HPDE6-E6E7 (cell line): ENCODE data around the gene HSP90B1.

ENCODE experiments used
- DNase-seq: peaks from one replicate; pipeline ENCODE4 v3.0.0; 2011; ENCODE audit warnings: missing footprints; ENCODE audit errors: extremely low spot score

The HSP90B1 gene

GRCh38 chr12:103969391-103969790 lies 39.2 kb downstream of the HSP90B1 start:
- DNase-seq: no peak

GRCh38 chr12:103973909-103974308 lies 43.7 kb downstream of the HSP90B1 start:
- no peak for DNase-seq

DNA sequence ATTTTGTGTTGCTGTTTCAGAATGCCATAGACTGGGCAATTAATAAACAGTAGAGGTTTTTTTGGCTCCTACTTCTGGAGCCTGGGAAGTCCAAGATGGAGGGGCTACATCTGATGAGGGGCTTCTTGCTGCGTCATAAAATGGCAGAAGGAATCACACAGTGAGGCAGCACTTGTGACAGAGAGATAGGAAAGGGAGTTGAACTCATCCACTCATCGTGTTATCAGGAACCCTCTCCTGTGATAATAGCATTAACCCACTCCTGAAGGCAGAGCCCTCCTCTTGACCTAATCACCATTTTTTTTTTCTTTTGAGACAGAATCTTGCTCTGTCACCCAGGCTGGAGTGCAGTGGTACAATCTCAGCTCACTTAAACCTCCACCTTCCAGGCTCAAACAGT lies 45.2 kb downstream of the HSP90B1 start:
- no peak for DNase-seq

- no peak for DNase-seq
These were observed 48.3 kb downstream of the HSP90B1 start for GRCh38 chr12:103978384-103978982.

DNA sequence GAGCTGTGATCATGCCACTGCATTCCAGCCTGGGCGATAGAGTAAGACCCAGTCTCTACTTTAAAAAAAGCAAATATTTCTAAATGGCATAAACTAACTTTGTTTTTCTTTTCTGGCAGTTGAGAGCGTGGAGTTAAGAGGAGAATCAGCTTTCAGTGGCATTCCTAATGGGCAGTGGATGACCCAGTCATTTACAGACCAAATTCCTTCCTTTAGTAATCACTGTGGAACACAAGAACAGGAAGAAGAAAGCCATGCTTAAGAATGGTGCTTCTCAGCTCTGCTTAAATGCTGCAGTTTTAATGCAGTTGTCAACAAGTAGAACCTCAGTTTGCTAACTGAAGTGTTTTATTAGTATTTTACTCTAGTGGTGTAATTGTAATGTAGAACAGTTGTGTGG lies 56.6 kb downstream of the HSP90B1 start:
- DNase-seq: no peak

DNA sequence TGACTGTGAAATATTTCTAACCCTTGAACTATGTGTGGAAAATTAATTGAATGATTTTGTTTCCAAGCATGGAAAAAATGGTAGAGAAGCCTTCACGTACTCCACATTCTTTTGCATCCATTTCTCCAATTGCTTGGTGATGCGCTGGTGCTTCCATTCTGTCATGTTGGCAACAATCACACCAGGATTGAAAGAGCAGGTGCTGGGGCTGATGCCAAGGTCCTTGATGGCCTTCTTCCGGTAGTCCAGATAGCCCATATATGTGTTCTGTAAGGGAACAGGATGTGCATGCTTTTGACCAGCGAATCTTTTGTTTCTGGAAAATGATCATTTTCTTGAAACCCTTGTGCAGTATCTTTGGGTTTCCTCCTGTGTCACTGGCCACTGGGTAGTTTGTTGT lies 64.0 kb downstream of the HSP90B1 start:
- DNase-seq: no peak

- no peak for DNase-seq
These were observed 66.4 kb downstream of the HSP90B1 start for GRCh38 chr12:103996595-103996994.

DNA sequence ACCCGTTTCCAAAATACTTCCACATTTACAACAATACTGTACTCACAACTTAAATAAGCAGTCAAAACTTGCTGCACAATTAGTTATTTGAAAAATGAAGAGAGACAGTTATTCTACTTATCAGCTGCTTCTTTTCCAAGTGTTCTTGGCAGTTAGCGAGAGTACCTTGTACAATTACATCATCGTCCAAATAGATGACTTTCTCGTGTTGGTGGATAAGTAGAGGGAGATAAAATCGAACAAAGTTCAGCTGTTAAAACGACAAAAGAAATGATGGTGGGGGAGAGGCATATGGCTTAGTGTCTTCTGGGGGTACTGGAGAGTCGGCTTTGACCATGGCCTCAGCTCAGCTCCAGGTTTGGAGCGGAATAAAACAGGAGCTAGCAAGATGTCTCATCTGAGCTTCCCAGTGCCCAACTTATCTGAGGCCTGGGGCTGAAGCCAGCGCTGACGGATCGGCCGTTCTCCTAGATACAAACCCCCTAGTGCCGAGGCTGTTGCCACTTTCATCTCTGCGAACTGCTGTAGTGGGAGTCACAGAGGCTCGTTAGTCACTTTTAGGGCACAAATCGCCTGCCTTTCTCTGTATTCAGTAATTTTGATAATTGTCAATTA lies 67.2 kb downstream of the HSP90B1 start:
- no peak for DNase-seq
